ENCODE data around the gene TRAF5.
A peak's percentile ranks its signal among the peaks of the same experiment; 100 is the strongest.
"Not testable (repeated sequence)": the region's sequence is repeated elsewhere in the genome, so short reads cannot be mapped to it uniquely, and the experiment has no call there.

The TRAF5 gene

GRCh38 chr1:211319892-211320291 lies 6.7 kb upstream of the TRAF5 start:
- DNase-seq (ENCODE audit: insufficient read length, low spot score) (no peak), FAIRE-seq (peak; percentile 16)
- no peak for TF ChIP-seq CTCF (IDR thresholded peaks at IDR 0.05; ENCODE audit: insufficient read depth, missing control alignments)

- no peak for TF ChIP-seq CTCF (IDR thresholded peaks at IDR 0.05; ENCODE audit: insufficient read depth, missing control alignments)
- DNase-seq (ENCODE audit: insufficient read length, low spot score) (no peak), FAIRE-seq (peak; percentile 96)
These were observed 5.7 kb upstream of the TRAF5 start for GRCh38 chr1:211320980-211321379.

- FAIRE-seq; DNase-seq (ENCODE audit: insufficient read length, low spot score): not testable (repeated sequence)
These were observed 5.0 kb upstream of the TRAF5 start for GRCh38 chr1:211321646-211322045.

- FAIRE-seq: peak; percentile 93
- TF ChIP-seq CTCF (IDR thresholded peaks at IDR 0.05; ENCODE audit: insufficient read depth, missing control alignments): peak; percentile 99
- peak; percentile 66 for DNase-seq (ENCODE audit: insufficient read length, low spot score)
These were observed 3.2 kb upstream of the TRAF5 start for GRCh38 chr1:211323156-211324063.

GRCh38 chr1:211324992-211325775 lies 1.4 kb upstream of the TRAF5 start:
- TF ChIP-seq CTCF (IDR thresholded peaks at IDR 0.05; ENCODE audit: insufficient read depth, missing control alignments): no peak
- DNase-seq (ENCODE audit: insufficient read length, low spot score) (no peak), FAIRE-seq (no peak)

GRCh38 chr1:211326140-211326527 lies 499 bp upstream of the TRAF5 start:
- FAIRE-seq: no peak
- DNase-seq (ENCODE audit: insufficient read length, low spot score): no peak
- TF ChIP-seq CTCF (IDR thresholded peaks at IDR 0.05; ENCODE audit: insufficient read depth, missing control alignments): no peak

- FAIRE-seq: no peak
- no peak for DNase-seq (ENCODE audit: insufficient read length, low spot score)
- no peak for TF ChIP-seq CTCF (IDR thresholded peaks at IDR 0.05; ENCODE audit: insufficient read depth, missing control alignments)
These were observed 801 bp downstream of the TRAF5 start for GRCh38 chr1:211327346-211327921.

Measured in D721Med (cell line).